Neuronal stem cell (in vitro differentiated cells): Measurements from ENCODE around the gene KLHDC10.
"Not testable (repeated sequence)": the region's sequence is repeated elsewhere in the genome, so short reads cannot be mapped to it uniquely, and the experiment has no call there.

Source experiments
- DNase-seq: peaks from one replicate; pipeline ENCODE4 v3.0.0-alpha.2; 2013; ENCODE audit warnings: low spot score
- H2AFZ ChIP-seq: one replicate; pipeline ENCODE4 v1.6.1; 2013; ENCODE audit warnings: mild to moderate bottlenecking, low read length, inconsistent platforms
- H2AK5ac ChIP-seq: 2 replicates; pipeline ENCODE4 v1.6.1; 2013; ENCODE audit warnings: low read depth, mild to moderate bottlenecking, inconsistent platforms, low read length, moderate library complexity, mixed read lengths
- H2BK120ac ChIP-seq: 2 replicates; pipeline ENCODE4 v1.6.1; 2013; ENCODE audit warnings: low read depth, mild to moderate bottlenecking, inconsistent platforms, low read length, moderate library complexity, mixed read lengths
- H2BK12ac ChIP-seq: one replicate; pipeline ENCODE4 v1.6.1; 2013; ENCODE audit warnings: low read length, inconsistent platforms
- H2BK15ac ChIP-seq: 2 replicates; pipeline ENCODE4 v1.6.1; 2013; ENCODE audit warnings: mild to moderate bottlenecking, low read length, inconsistent platforms, mixed read lengths
- H2BK5ac ChIP-seq: one replicate; pipeline ENCODE4 v1.6.1; 2013; ENCODE audit warnings: inconsistent platforms, mild to moderate bottlenecking, low read length, moderate library complexity
- H3K14ac ChIP-seq: one replicate; pipeline ENCODE4 v1.6.1; 2013; ENCODE audit warnings: low read length, inconsistent platforms
- H3K18ac ChIP-seq: 2 replicates; pipeline ENCODE4 v1.6.1; 2013; ENCODE audit warnings: low read length, inconsistent platforms
- H3K23ac ChIP-seq: 2 replicates; pipeline ENCODE4 v1.6.1; 2013; ENCODE audit warnings: low read depth, mild to moderate bottlenecking, mixed read lengths, low read length, inconsistent platforms; ENCODE audit not compliant: poor library complexity
- H3K27ac ChIP-seq: replicated peaks from 3 replicates; pipeline ENCODE4 v1.5.1; 2013; ENCODE audit warnings: low read length, inconsistent platforms
- H3K27me3 ChIP-seq, 3 experiments: 2 replicates each; pipeline ENCODE4 v1.6.1; 2013; ENCODE audit warnings: low read length in 3 of 3, mild to moderate bottlenecking in 2 of 3, inconsistent platforms in 1 of 3, low read depth in 1 of 3, mixed read lengths in 1 of 3, moderate library complexity in 1 of 3; ENCODE audit not compliant: control insufficient read depth in 3 of 3, insufficient read depth in 3 of 3
- H3K36me3 ChIP-seq, 2 donors: replicated peaks in 1 of 2; 2 replicates each; pipeline ENCODE4 v1.6.1; 2013; ENCODE audit warnings: low read length in 2 of 2; ENCODE audit not compliant: control insufficient read depth in 2 of 2, insufficient read depth in 2 of 2
- H3K4ac ChIP-seq: 2 replicates; pipeline ENCODE4 v1.6.1; 2013; ENCODE audit warnings: inconsistent platforms, mild to moderate bottlenecking, low read length, moderate library complexity
- H3K4me1 ChIP-seq, 2 donors: 1 replicate in 1 of 2; 2 replicates in 1 of 2; pipeline ENCODE4 v1.6.1; 2013; ENCODE audit warnings: low read length in 2 of 2, low read depth in 1 of 2; ENCODE audit not compliant: control insufficient read depth in 2 of 2, insufficient read depth in 1 of 2
- H3K4me2 ChIP-seq: one replicate; pipeline ENCODE4 v1.6.1; 2013; ENCODE audit warnings: mild to moderate bottlenecking, low read length, inconsistent platforms; ENCODE audit not compliant: insufficient read depth, poor library complexity, severe bottlenecking
- H3K4me3 ChIP-seq, 2 donors: 2 replicates each; pipeline ENCODE4 v1.5.1; 2013; ENCODE audit warnings: low read length in 2 of 2, mild to moderate bottlenecking in 2 of 2, inconsistent platforms in 1 of 2, moderate library complexity in 1 of 2
- H3K79me1 ChIP-seq: one replicate; pipeline ENCODE4 v1.6.1; 2013; ENCODE audit warnings: low read depth, mild to moderate bottlenecking, inconsistent platforms, low read length, moderate library complexity
- H3K9ac ChIP-seq: one replicate; pipeline ENCODE4 v1.6.1; 2013; ENCODE audit warnings: mild to moderate bottlenecking, low read depth, low read length, inconsistent platforms; ENCODE audit not compliant: poor library complexity
- H3K9me3 ChIP-seq, 2 donors: replicated peaks in 1 of 2; 2 replicates each; pipeline versions ENCODE3 to v1.6.1; 2013; ENCODE audit warnings: low read length in 2 of 2, mild to moderate bottlenecking in 2 of 2, inconsistent platforms in 1 of 2, low read depth in 1 of 2, mixed read lengths in 1 of 2, moderate library complexity in 1 of 2; ENCODE audit not compliant: control insufficient read depth in 2 of 2, insufficient read depth in 1 of 2
- H4K8ac ChIP-seq: one replicate; pipeline ENCODE4 v1.6.1; 2013; ENCODE audit warnings: low read depth, mild to moderate bottlenecking, inconsistent platforms, low read length, moderate library complexity
- H4K91ac ChIP-seq: one replicate; pipeline ENCODE4 v1.6.1; 2013; ENCODE audit warnings: low read length, low read depth, mild to moderate bottlenecking, inconsistent platforms; ENCODE audit not compliant: poor library complexity
- WGBS, 2 donors: extraction: QIAGEN DNeasy Blood & Tissue Kit; methylation state at CpG; one replicate each; pipeline ENCODE4 v1.1.7; 2013; ENCODE audit warnings: missing lambda C conversion rate in 2 of 2, mixed read lengths in 1 of 2; ENCODE audit not compliant: insufficient read length in 2 of 2, insufficient replicate concordance in 1 of 2; ENCODE audit errors: extremely low coverage in 2 of 2; 5-methylcytosine and 5-hydroxymethylcytosine counted together

The KLHDC10 gene

DNA sequence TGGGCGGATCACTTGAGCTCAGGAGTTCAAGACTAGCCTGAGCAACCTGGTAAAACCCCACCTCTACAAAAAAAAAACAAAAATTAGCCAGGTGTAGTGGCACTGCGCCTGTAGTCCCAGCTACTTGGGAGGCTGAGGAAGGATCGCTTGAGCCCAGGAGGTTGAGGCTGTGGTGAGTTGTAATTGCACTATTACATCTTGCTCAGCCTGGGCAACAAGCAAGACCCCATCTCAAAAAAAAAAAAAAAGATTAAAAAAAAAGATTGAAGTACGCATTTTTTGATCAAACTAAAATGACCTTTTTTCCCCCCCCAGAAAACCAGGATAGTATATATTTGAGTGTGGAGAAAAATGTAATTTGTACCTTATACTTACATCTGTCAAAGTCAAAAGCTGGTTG lies 29.8 kb upstream of the KLHDC10 start:
- Histone ChIP-seq H4K8ac (no peak overlapping the region), H3K14ac (no peak overlapping the region), H3K9me3 (no peaks in the 10 kb centered on the region), H2BK5ac (no peak overlapping the region), H2AFZ (no peak overlapping the region), H2AK5ac (no peak overlapping the region), H3K18ac (no peak overlapping the region), H3K4me2 (no peak overlapping the region), H2BK120ac (no peak overlapping the region), H3K23ac (no peak overlapping the region), H3K4me1 (no peaks in the 10 kb centered on the region), H4K91ac (no peak overlapping the region), H3K36me3 (peaks cover 15 to 94% of the 10 kb centered on the region in 2 donors), H3K9ac (no peak overlapping the region), H2BK12ac (no peak overlapping the region), H3K27me3 (no peaks in the 10 kb centered on the region), H3K4me3 (no peak overlapping the region), H3K27ac (no peak overlapping the region), H3K79me1 (no peaks in the 10 kb centered on the region), H3K4ac (no peak overlapping the region), H2BK15ac (no peak overlapping the region)
- WGBS, 2 donors, result no CpG with 5 or more reads among the region's 4 CpGs
- DNase-seq, result no peak

DNA sequence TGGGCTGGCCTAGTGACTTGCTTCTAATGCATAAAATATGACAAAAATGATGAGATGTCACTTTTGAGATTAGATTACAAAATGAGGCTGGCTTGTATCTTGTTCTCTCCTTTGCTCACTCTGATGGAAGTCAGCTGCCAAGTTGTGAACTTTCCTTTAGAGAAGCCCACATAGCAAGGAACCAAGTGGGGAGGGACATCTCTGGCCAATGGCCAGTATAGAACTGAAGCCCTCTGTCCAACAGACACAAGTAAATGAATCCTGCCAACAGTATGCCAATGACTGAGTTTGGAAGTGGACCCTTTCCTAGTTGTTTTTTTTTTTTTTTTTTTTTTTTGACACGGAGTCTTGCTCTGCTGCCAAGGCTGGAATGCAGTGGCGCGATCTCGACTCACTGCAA lies 22.5 kb upstream of the KLHDC10 start:
- H3K79me1 ChIP-seq, result no peaks in the 10 kb centered on the region
- no peak overlapping the region for H4K8ac ChIP-seq
- H3K18ac ChIP-seq, result no peak overlapping the region
- H2AK5ac ChIP-seq, result no peak overlapping the region
- no CpG with 5 or more reads among the region's 4 CpGs for WGBS, 2 donors
- no peak overlapping the region for H2BK12ac ChIP-seq
- H2BK15ac ChIP-seq, result no peak overlapping the region
- H3K9ac ChIP-seq, result no peak overlapping the region
- DNase-seq, result no peak
- no peak overlapping the region for H2AFZ ChIP-seq
- no peak overlapping the region for H2BK120ac ChIP-seq
- H3K27me3 ChIP-seq, result no peaks in the 10 kb centered on the region
- no peak overlapping the region for H3K4me3 ChIP-seq
- no peak overlapping the region for H3K14ac ChIP-seq
- H2BK5ac ChIP-seq, result no peak overlapping the region
- H3K4ac ChIP-seq, result no peak overlapping the region
- no peaks in the 10 kb centered on the region for H3K9me3 ChIP-seq
- no peak overlapping the region for H4K91ac ChIP-seq
- H3K27ac ChIP-seq, result no peak overlapping the region
- no peak overlapping the region for H3K23ac ChIP-seq
- no peaks in the 10 kb centered on the region for H3K4me1 ChIP-seq
- peaks cover 7 to 53% of the 10 kb centered on the region in 2 donors for H3K36me3 ChIP-seq
- no peak overlapping the region for H3K4me2 ChIP-seq

DNA sequence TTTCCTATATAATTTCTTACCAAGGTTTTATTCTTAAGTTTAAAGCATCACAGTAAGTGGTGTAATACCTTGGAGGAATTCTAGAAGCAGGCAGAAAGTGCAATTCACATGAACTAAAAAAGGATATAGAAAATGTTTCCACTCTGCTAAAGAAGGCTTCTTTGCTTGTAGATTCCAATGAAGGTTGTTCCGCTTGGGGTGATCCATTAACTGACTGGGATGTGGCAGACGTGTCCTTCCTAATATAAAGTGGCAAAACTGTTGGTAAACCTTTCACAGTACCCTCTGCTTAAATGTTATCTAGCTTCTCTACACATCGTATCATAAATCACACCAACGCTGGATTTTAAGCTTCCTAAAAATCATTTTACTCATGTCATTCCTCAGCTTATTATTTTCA lies 21.4 kb upstream of the KLHDC10 start:
- H3K27ac ChIP-seq, result no peak overlapping the region
- H4K91ac ChIP-seq, result no peak overlapping the region
- H2BK15ac ChIP-seq, result no peak overlapping the region
- H3K4ac ChIP-seq, result no peak overlapping the region
- no peak overlapping the region for H2BK120ac ChIP-seq
- H3K79me1 ChIP-seq, result no peaks in the 10 kb centered on the region
- H3K9ac ChIP-seq, result no peak overlapping the region
- H3K14ac ChIP-seq, result no peak overlapping the region
- peaks cover 5 to 43% of the 10 kb centered on the region in 2 donors for H3K36me3 ChIP-seq
- no peak overlapping the region for H2BK12ac ChIP-seq
- no peaks in the 10 kb centered on the region for H3K4me1 ChIP-seq
- DNase-seq, result no peak
- no peak overlapping the region for H3K4me3 ChIP-seq
- no peak overlapping the region for H2BK5ac ChIP-seq
- no peak overlapping the region for H3K23ac ChIP-seq
- H4K8ac ChIP-seq, result no peak overlapping the region
- H3K18ac ChIP-seq, result no peak overlapping the region
- H3K27me3 ChIP-seq, result no peaks in the 10 kb centered on the region
- no peak overlapping the region for H3K4me2 ChIP-seq
- H2AK5ac ChIP-seq, result no peak overlapping the region
- no peaks in the 10 kb centered on the region for H3K9me3 ChIP-seq
- no peak overlapping the region for H2AFZ ChIP-seq
- 100% methylated on average over 2 of the region's 4 CpGs; no CpG with 5 or more reads in 1 of the 2 donors for WGBS, 2 donors

DNA sequence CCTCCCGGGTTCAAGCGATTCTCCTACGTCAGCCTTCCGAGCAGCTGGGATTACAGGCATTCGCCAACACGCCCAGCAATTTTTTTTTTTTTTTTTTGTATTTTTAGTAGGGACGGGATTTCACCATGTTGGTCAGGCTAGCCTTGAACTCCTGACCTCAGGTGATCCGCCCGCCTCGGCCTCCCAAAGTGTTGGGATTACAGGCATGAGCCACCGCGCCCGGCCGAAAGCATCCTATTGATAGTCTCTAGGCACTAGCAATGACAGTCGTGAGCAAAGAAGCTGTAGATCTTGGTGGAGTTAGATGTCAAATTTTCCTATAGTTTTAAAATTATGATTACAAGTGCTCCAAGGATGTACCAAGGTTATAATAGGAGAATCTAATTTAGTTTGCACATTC lies 18.1 kb upstream of the KLHDC10 start:
- not testable (repeated sequence) for H2AK5ac ChIP-seq, H2BK5ac ChIP-seq, H4K8ac ChIP-seq, H3K9ac ChIP-seq, H3K14ac ChIP-seq, H3K4me1 ChIP-seq, H3K79me1 ChIP-seq, H3K27me3 ChIP-seq, H3K4ac ChIP-seq, H3K23ac ChIP-seq, H2BK15ac ChIP-seq, H4K91ac ChIP-seq, H3K4me3 ChIP-seq, DNase-seq, H2BK120ac ChIP-seq, H2AFZ ChIP-seq, H3K9me3 ChIP-seq, H3K27ac ChIP-seq, H2BK12ac ChIP-seq, H3K18ac ChIP-seq, H3K4me2 ChIP-seq
- H3K36me3 ChIP-seq, result peaks cover 0 to 14% of the 10 kb centered on the region in 2 donors
- no CpG with 5 or more reads among the region's 15 CpGs for WGBS, 2 donors
